Type B pancreatic cell (in vitro differentiated cells): Measurements from ENCODE around the gene NANOS1. TPM values are rescaled to one million over a fixed set of nuclear protein-coding genes. Genes with fewer than 3 reads are reported as not detected.

Experiments
- DNase-seq: peaks from one replicate; pipeline ENCODE4 v3.0.0; 2021; ENCODE audit warnings: mixed read lengths; ENCODE audit not compliant: unreplicated experiment; ENCODE audit errors: extremely low spot score
- H3K27ac Mint-ChIP-seq: 2 replicates; pipeline ENCODE4 v1.8.0; 2021; ENCODE audit warnings: mild to moderate bottlenecking, mixed read lengths
- H3K27me3 Mint-ChIP-seq: 2 replicates; pipeline ENCODE4 v1.8.0; 2021; ENCODE audit warnings: mixed read lengths
- H3K36me3 Mint-ChIP-seq: 2 replicates; pipeline ENCODE4 v1.8.0; 2021; ENCODE audit warnings: mixed read lengths
- H3K4me1 Mint-ChIP-seq: one replicate; pipeline ENCODE4 v1.8.0; 2021; ENCODE audit warnings: mixed read lengths; ENCODE audit not compliant: unreplicated experiment
- H3K4me3 Mint-ChIP-seq: 2 replicates; pipeline ENCODE4 v1.8.0; 2021; ENCODE audit warnings: mild to moderate bottlenecking, mixed read lengths
- H3K9me3 Mint-ChIP-seq: 2 replicates; pipeline ENCODE4 v1.8.0; 2021; ENCODE audit warnings: mixed read lengths
- total RNA-seq: library from RNA; stranded (reverse); gene quantifications from 2 replicates; pipeline ENCODE4 v1.2.1, GENCODE V29; 2021; ENCODE audit warnings: low replicate concordance
- TF ChIP-seq, protein P1 (sequence below): fragments of 200-600 bp; sonication (generic); conservative IDR thresholded peaks from 2 replicates; pipeline ENCODE4 v1.5.0; 2021; ENCODE audit warnings: antibody characterized with exemption, mild to moderate bottlenecking

NANOS1 gene
- total RNA-seq, 1 donor from 2014 or later = 10.1 TPM

DNA sequence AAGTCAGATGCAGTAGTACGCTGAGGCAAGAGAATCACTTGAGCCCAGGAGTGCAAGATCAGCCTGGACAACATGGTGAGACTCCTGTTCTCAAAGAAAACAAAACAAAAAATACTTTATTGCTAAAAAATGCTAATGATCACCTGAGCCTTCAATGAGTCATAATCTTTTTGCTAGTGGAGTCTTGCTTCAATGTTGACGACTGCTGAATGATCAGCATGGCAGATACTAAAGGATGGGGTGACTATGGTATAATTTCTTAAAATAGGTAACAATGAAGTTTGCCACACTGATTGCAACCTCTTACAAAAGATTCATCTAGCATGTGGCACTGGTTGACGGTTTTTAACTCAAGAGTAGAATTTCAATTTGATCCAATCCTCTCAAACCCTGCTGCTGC is 22.3 kb downstream of the NANOS1 start:
- DNase-seq = no peak
- TF ChIP-seq, protein P1, sequence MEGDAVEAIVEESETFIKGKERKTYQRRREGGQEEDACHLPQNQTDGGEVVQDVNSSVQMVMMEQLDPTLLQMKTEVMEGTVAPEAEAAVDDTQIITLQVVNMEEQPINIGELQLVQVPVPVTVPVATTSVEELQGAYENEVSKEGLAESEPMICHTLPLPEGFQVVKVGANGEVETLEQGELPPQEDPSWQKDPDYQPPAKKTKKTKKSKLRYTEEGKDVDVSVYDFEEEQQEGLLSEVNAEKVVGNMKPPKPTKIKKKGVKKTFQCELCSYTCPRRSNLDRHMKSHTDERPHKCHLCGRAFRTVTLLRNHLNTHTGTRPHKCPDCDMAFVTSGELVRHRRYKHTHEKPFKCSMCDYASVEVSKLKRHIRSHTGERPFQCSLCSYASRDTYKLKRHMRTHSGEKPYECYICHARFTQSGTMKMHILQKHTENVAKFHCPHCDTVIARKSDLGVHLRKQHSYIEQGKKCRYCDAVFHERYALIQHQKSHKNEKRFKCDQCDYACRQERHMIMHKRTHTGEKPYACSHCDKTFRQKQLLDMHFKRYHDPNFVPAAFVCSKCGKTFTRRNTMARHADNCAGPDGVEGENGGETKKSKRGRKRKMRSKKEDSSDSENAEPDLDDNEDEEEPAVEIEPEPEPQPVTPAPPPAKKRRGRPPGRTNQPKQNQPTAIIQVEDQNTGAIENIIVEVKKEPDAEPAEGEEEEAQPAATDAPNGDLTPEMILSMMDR = no peak
- H3K9me3 Mint-ChIP-seq = no peaks in the 10 kb centered on the region
- peaks cover 52% of the 10 kb centered on the region for H3K36me3 Mint-ChIP-seq
- H3K27ac Mint-ChIP-seq = no peak overlapping the region
- H3K27me3 Mint-ChIP-seq = no peaks in the 10 kb centered on the region
- H3K4me3 Mint-ChIP-seq = no peak overlapping the region
- no peaks in the 10 kb centered on the region for H3K4me1 Mint-ChIP-seq

DNA sequence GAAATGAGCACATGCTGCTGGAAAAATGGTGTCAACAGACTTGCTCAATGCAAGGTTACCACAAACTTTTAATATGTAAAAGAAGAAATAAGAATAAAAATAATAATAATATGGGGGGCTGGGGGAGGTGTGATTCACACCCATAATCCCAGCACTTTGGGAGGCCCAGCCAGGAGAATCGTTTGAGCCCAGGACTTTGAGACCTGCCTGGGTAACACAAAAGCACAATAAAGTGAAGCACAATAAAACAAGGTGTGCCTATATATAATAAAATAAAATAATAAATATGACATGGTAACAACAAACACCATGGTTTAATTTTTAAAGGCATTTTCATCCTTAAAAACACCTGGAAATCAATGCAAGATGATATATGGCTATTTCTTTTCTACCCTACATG is 26.0 kb downstream of the NANOS1 start:
- H3K36me3 Mint-ChIP-seq = peaks cover 61% of the 10 kb centered on the region
- no peaks in the 10 kb centered on the region for H3K9me3 Mint-ChIP-seq
- H3K4me3 Mint-ChIP-seq = no peak overlapping the region
- no peak overlapping the region for H3K27ac Mint-ChIP-seq
- no peak for DNase-seq
- H3K27me3 Mint-ChIP-seq = no peaks in the 10 kb centered on the region
- H3K4me1 Mint-ChIP-seq = no peaks in the 10 kb centered on the region
- TF ChIP-seq, protein P1 = no peak

DNA sequence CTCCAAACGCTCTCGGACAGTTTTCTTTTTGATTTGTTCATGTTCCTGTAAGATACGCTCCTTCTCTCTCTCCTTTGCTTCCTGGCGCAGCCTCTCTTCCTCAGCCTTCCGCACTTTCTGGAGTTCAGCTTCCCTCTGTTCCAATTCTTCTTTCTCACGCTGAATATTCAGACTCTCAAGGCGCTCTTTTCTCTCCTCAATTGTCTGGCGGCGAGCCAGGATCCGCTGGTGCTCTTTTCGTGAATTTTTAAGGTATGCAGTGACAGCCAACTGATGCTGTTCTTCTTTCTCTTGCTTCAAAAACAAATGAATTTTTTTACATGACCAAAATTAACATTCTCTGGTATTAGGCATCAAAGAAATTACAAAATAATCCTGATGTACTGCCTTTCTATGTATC is 28.5 kb downstream of the NANOS1 start:
- peaks cover 51% of the 10 kb centered on the region for H3K36me3 Mint-ChIP-seq
- no peaks in the 10 kb centered on the region for H3K4me1 Mint-ChIP-seq
- no peaks in the 10 kb centered on the region for H3K9me3 Mint-ChIP-seq
- no peak for DNase-seq
- H3K4me3 Mint-ChIP-seq = no peak overlapping the region
- no peaks in the 10 kb centered on the region for H3K27me3 Mint-ChIP-seq
- TF ChIP-seq, protein P1 = no peak
- no peak overlapping the region for H3K27ac Mint-ChIP-seq

DNA sequence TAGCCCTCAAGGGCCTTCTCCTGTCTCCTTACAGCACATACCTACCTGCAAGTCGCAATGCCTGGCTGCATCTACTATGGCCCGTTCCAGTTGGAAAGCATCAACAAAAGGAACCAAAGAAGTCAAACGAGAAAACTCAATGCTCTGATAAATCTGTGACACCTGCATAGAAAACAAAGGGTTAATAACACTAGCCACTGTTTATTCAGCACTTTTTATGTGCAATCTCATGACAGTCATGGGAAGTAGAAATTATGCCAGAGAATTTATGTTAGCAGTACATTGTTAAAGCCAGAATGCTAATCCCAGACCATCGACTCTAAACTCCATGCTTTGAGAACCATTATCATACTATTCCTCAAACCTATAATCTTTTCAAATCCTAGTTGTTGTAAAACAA is 30.0 kb downstream of the NANOS1 start:
- H3K4me1 Mint-ChIP-seq = no peaks in the 10 kb centered on the region
- no peaks in the 10 kb centered on the region for H3K9me3 Mint-ChIP-seq
- DNase-seq = no peak
- peaks cover 48% of the 10 kb centered on the region for H3K36me3 Mint-ChIP-seq
- no peaks in the 10 kb centered on the region for H3K27me3 Mint-ChIP-seq
- TF ChIP-seq, protein P1 = no peak
- no peak overlapping the region for H3K4me3 Mint-ChIP-seq
- no peak overlapping the region for H3K27ac Mint-ChIP-seq

DNA sequence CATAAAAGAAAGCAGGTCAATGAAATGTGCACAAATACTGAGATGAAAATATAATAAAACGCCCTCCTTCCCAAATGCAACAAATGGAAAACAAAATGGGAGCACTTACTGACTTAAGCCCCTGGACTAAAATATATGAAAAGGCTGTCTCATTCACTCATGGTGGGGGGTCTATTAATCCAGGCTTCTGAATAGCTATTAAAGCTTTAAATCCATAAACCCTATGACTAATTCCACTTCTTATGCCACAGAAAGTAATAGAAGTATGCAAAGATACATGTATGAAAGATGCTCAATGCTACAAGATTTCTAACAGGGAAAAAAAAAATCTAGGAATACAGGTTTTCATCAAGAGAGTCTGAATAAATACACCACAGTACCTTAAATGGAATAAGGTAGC is 30.6 kb downstream of the NANOS1 start:
- Mint-ChIP-seq H3K4me3 (no peak overlapping the region), H3K27ac (no peak overlapping the region), H3K9me3 (no peaks in the 10 kb centered on the region), H3K27me3 (no peaks in the 10 kb centered on the region), H3K36me3 (peaks cover 48% of the 10 kb centered on the region), H3K4me1 (no peaks in the 10 kb centered on the region)
- TF ChIP-seq, protein P1 = no peak
- DNase-seq = no peak

DNA sequence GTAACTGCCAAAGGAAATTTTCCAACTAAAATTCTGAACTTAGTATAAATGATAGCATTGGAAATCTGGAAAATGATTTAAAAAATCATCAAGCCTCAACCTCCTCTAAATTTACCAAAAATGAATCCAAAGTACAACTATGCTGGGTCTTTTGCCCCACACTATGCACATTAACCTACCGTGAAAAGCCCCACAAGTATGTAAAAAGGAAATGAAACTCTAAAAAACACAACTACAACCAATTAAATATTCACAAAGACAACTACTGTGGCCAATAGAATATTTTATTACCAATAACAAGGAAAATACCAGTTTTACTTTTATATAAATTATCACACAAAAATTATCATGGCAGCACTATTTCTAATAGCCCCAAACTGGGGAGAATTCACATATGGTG is 31.8 kb downstream of the NANOS1 start:
- DNase-seq = no peak
- Mint-ChIP-seq H3K4me3 (no peak overlapping the region), H3K36me3 (peaks cover 47% of the 10 kb centered on the region), H3K9me3 (no peaks in the 10 kb centered on the region), H3K27me3 (no peaks in the 10 kb centered on the region), H3K27ac (peak overlapping the region; percentile 46), H3K4me1 (no peaks in the 10 kb centered on the region)
- TF ChIP-seq, protein P1 = no peak
